Upper lobe of left lung (tissue), 4 donors: ENCODE measurements around the gene CARM1.

ENCODE experiments used
- EP300 ChIP-seq, 4 donors: sonication (generic); formaldehyde crosslinking; IDR thresholded peaks; one replicate each; pipeline ENCODE4 v1.5.1; 2017; ENCODE audit warnings: antibody characterized with exemption in 4 of 4, control low read depth in 2 of 4
- POLR2A ChIP-seq, 4 donors: fragments of 450-650 bp; IDR thresholded peaks; one replicate each; pipeline ENCODE4 v1.5.1; 2016 to 2017; ENCODE audit warnings: antibody characterized with exemption in 4 of 4, mild to moderate bottlenecking in 2 of 4
- POLR2AphosphoS5 ChIP-seq, 2 donors: sonication (generic); formaldehyde crosslinking; IDR thresholded peaks; one replicate each; pipeline ENCODE4 v1.5.1; 2017; ENCODE audit warnings: antibody characterized with exemption in 2 of 2
- TF ChIP-seq, protein P1 (sequence below), 6 experiments: fragments of 450-650 bp in 4 of 6; fragments of 200-600 bp in 2 of 6; sonication (generic) in 2 of 6; IDR thresholded peaks; one replicate each; pipeline ENCODE4 v1.5.1; 2016 to 2019; ENCODE audit warnings: antibody characterized with exemption in 6 of 6

DNA sequence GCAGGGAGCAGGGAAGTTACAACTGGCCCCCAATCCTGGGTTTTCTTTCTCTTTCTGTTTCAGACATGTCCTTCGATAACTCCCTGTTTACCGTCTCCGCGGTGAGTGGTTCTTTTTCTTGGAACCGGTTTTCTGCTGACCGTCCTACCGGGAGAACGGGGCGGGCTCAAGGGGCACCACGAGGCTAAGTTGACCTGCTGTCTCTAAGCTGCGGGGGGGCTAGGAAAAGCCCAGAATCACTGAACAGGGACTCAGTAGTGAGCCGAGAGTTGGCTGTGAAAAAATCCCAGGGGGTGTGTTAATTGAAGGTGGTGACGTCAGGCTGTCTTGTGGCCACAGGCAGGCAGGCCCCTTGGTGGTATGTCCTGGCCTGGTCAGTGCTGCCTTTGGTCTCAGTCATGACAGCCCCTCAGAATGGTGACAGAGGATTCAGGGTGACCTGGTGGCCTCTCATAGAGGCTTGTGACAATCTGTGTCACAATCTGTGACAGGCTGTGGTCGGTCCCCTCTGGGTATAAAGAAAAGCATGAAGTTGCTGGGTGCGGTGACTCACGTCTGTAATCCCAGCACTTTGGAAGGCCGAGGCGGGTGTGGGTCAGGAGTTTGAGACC lies 8.1 kb upstream of the CARM1 start:
- TF ChIP-seq, protein P1, sequence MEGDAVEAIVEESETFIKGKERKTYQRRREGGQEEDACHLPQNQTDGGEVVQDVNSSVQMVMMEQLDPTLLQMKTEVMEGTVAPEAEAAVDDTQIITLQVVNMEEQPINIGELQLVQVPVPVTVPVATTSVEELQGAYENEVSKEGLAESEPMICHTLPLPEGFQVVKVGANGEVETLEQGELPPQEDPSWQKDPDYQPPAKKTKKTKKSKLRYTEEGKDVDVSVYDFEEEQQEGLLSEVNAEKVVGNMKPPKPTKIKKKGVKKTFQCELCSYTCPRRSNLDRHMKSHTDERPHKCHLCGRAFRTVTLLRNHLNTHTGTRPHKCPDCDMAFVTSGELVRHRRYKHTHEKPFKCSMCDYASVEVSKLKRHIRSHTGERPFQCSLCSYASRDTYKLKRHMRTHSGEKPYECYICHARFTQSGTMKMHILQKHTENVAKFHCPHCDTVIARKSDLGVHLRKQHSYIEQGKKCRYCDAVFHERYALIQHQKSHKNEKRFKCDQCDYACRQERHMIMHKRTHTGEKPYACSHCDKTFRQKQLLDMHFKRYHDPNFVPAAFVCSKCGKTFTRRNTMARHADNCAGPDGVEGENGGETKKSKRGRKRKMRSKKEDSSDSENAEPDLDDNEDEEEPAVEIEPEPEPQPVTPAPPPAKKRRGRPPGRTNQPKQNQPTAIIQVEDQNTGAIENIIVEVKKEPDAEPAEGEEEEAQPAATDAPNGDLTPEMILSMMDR (IDR thresholded peaks at IDR 0.05): no peak
- TF ChIP-seq EP300 (IDR thresholded peaks at IDR 0.05): no peak
- no peak for TF ChIP-seq POLR2A (IDR thresholded peaks at IDR 0.05)
- TF ChIP-seq POLR2AphosphoS5 (IDR thresholded peaks at IDR 0.05): no peak
